GM06990 (cell line): ENCODE measurements around the gene RAB12.

Experiments used
- DNase-seq: peaks from one replicate; pipeline ENCODE4 v3.0.0-alpha.2; 2011; ENCODE audit not compliant: insufficient read length; ENCODE audit errors: extremely low read depth
- H3K27me3 ChIP-seq: replicated peaks from 2 replicates; pipeline ENCODE4 v1.6.0; 2011; ENCODE audit warnings: low read length; ENCODE audit not compliant: control insufficient read depth, insufficient read depth
- H3K36me3 ChIP-seq: 2 replicates; pipeline ENCODE4 v1.5.1; 2011; ENCODE audit warnings: low read length; ENCODE audit not compliant: control insufficient read depth, insufficient read depth
- H3K4me3 ChIP-seq: replicated peaks from 2 replicates; pipeline ENCODE4 v1.5.1; 2011; ENCODE audit warnings: low read depth, mild to moderate bottlenecking, control low read depth, low read length
- TF ChIP-seq, protein P1 (sequence below): IDR thresholded peaks from 2 replicates; pipeline ENCODE4 v1.5.1; 2011; ENCODE audit warnings: low read length, control low read depth, mild to moderate bottlenecking, inconsistent platforms; ENCODE audit not compliant: insufficient read depth, poor library complexity, severe bottlenecking

Gene RAB12

DNA sequence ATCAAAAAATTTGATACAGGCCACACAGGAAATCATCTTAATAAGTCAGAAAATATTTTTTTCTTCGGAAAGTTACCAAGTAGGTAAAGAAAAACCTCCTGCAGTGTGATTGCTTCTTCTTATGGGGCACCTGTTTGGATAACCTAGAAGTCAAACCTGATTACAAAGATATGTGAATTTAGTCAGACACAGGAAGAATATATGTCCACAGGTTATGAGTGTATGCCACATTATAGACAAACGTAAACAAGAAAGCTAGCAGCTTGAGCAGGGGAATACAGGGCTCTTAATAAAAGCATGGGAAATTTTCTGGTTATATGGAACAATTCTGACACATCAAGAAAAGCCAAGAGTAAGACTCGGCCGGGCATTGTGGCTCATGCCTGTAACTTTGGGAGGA lies 60.3 kb downstream of the RAB12 start:
- TF ChIP-seq, protein P1, sequence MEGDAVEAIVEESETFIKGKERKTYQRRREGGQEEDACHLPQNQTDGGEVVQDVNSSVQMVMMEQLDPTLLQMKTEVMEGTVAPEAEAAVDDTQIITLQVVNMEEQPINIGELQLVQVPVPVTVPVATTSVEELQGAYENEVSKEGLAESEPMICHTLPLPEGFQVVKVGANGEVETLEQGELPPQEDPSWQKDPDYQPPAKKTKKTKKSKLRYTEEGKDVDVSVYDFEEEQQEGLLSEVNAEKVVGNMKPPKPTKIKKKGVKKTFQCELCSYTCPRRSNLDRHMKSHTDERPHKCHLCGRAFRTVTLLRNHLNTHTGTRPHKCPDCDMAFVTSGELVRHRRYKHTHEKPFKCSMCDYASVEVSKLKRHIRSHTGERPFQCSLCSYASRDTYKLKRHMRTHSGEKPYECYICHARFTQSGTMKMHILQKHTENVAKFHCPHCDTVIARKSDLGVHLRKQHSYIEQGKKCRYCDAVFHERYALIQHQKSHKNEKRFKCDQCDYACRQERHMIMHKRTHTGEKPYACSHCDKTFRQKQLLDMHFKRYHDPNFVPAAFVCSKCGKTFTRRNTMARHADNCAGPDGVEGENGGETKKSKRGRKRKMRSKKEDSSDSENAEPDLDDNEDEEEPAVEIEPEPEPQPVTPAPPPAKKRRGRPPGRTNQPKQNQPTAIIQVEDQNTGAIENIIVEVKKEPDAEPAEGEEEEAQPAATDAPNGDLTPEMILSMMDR, result no peak

DNA sequence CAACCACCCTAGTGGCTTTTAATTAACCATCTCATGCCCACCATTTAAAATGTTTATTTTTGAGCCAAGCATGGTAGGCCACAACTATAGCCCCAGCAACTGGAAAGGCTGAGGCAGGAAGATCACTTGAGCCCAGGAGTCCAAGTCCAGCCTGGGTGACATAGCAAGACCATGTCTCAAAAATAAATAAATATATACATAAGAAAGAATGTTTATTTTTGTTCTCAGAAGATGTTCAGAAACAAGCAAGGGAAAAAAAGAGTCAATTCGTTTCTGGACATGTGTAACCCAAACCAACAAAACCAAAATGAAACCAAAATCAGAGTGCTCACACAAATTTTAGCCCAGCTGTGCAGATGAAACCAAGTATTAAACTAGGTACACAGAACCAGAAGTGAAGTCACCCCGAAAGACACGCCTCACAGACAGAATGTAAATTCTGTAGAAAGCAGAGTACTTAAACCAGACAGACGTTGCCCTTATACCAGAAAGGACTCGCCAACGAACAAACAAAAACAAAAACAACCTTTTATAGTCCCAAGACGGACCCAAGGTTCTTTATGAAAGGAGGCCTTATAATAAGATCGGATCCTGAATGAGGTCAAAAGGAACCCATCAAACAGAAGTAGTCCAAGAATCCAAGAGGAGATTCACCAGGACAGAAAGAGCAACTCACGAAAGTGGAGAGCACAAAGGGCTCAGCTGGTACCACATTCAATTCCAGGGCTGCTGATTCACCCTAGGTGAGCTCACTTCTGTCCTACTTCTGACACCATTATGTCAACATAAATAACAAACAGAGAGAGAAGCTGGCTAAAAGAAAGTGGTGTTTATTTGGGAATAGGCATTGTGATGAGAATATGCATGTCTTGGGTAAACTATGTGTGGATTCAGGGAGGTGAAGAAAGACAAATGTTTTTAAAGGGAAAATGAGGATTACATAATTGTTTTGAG lies 64.3 kb downstream of the RAB12 start:
- H3K27me3 ChIP-seq, result no peaks in the 10 kb centered on the region
- H3K36me3 ChIP-seq, result no peaks in the 10 kb centered on the region
- DNase-seq, result no peak
- H3K4me3 ChIP-seq, result no peak overlapping the region; the same call in 1 of the 2 replicates
- TF ChIP-seq, protein P1, result no peak

More for the DNA sequence above, 60.3 kb downstream of the RAB12 start:
- no peak for DNase-seq
- Histone ChIP-seq H3K27me3 (no peaks in the 10 kb centered on the region), H3K36me3 (no peaks in the 10 kb centered on the region), H3K4me3 (no peak overlapping the region)

DNA sequence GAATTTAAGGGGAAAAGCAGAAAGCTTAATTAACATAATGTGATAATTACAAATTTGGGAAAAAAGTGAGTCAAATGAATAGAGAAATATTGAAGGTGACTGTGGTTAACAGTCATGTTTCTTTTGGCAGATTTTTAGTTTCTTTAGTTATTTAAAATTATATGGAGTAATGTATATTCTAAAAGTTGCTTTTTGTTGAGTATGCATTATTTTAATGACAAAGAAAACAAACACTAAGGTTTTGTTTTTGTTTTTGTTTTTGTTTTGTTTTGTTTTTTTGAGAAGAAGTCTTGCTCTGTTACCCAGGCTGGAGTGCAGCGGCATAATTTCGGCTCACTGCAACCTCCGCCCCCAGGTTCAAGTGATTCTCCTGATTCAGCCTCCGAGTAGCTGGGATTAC lies 65.8 kb downstream of the RAB12 start:
- DNase-seq, result no peak
- Histone ChIP-seq H3K27me3 (no peaks in the 10 kb centered on the region), H3K36me3 (no peaks in the 10 kb centered on the region), H3K4me3 (no peak overlapping the region)
- TF ChIP-seq, protein P1, result no peak

DNA sequence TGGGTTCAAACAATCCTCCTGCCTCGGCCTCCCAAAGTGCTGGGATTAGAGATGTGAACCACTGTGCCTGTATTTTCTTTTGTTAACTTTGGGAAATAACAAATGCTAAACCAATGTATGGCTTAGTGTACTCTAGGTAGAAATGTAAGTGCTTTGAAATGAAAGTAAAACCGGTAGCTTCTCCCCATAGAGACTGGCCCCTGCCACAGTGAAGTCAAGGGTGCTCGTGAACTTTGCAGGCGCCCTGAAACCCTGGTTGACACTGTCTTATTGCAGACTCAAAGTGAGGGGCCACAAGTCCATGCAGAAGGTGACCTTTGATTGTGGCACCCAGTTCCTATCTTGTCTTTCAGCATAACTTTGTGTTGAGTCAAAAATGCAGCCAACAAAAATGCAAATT lies 72.0 kb downstream of the RAB12 start:
- TF ChIP-seq, protein P1, result no peak
- H3K27me3 ChIP-seq, result no peaks in the 10 kb centered on the region
- no peak overlapping the region for H3K4me3 ChIP-seq
- H3K36me3 ChIP-seq, result no peaks in the 10 kb centered on the region
- DNase-seq, result no peak

DNA sequence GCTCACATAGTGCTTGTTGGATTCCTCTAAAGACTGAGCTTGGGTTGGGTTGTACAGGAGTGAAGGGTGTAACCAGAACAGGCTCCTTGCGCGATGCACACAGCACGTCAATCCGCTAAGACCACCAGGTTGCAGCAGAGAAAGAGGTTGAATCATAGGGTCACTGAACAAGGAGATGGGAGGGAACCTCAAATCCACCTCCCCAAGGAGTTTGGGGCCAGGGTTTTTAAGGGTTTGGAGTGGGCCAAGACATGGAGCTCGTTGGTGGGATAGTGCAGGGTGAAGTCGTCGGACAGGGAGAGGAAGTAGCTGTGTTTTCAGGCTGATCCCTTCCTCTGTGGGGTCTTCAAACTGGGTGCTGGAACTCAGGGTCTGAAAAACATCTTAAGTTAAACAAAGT lies 75.3 kb downstream of the RAB12 start:
- Histone ChIP-seq H3K27me3 (no peaks in the 10 kb centered on the region), H3K36me3 (no peaks in the 10 kb centered on the region), H3K4me3 (no peak overlapping the region)
- DNase-seq, result no peak
- TF ChIP-seq, protein P1, result no peak
